ENCODE data around the gene NEU3. TPM values are rescaled to one million over a fixed set of nuclear protein-coding genes. Genes with fewer than 3 reads are reported as not detected.

Gene NEU3
- total RNA-seq, 1 donor from 2014 or later: 6.6 TPM

- Mint-ChIP-seq H3K4me1 (ENCODE audit: low read depth, unreplicated experiment) (no peaks in the 10 kb centered on the region), H3K4me3 (ENCODE audit: unreplicated experiment) (no peak overlapping the region), H3K9me3 (ENCODE audit: unreplicated experiment) (no peaks in the 10 kb centered on the region), H3K36me3 (ENCODE audit: unreplicated experiment) (no peaks in the 10 kb centered on the region), H3K27me3 (ENCODE audit: unreplicated experiment) (no peaks in the 10 kb centered on the region), H3K27ac (ENCODE audit: unreplicated experiment) (no peak overlapping the region)
- no peak for DNase-seq
- TF ChIP-seq CTCF (IDR thresholded peaks at IDR 0.05; ENCODE audit: partially characterized antibody, unreplicated experiment): no peak
These were observed 70.6 kb downstream of the NEU3 start for GRCh38 chr11:75059299-75059698.

- no peaks in the 10 kb centered on the region for H3K36me3 Mint-ChIP-seq (ENCODE audit: unreplicated experiment)
- no peak for TF ChIP-seq CTCF (IDR thresholded peaks at IDR 0.05; ENCODE audit: partially characterized antibody, unreplicated experiment)
- no peaks in the 10 kb centered on the region for H3K9me3 Mint-ChIP-seq (ENCODE audit: unreplicated experiment)
- no peak overlapping the region for H3K27ac Mint-ChIP-seq (ENCODE audit: unreplicated experiment)
- no peaks in the 10 kb centered on the region for H3K27me3 Mint-ChIP-seq (ENCODE audit: unreplicated experiment)
- no peaks in the 10 kb centered on the region for H3K4me1 Mint-ChIP-seq (ENCODE audit: low read depth, unreplicated experiment)
- no peak overlapping the region for H3K4me3 Mint-ChIP-seq (ENCODE audit: unreplicated experiment)
- no peak for DNase-seq
These were observed 75.1 kb downstream of the NEU3 start for GRCh38 chr11:75063741-75064314.

GRCh38 chr11:75066061-75066460 is 77.3 kb downstream of the NEU3 start:
- Mint-ChIP-seq H3K36me3 (ENCODE audit: unreplicated experiment) (no peaks in the 10 kb centered on the region), H3K4me1 (ENCODE audit: low read depth, unreplicated experiment) (no peaks in the 10 kb centered on the region), H3K27me3 (ENCODE audit: unreplicated experiment) (no peaks in the 10 kb centered on the region), H3K9me3 (ENCODE audit: unreplicated experiment) (no peaks in the 10 kb centered on the region), H3K4me3 (ENCODE audit: unreplicated experiment) (no peak overlapping the region), H3K27ac (ENCODE audit: unreplicated experiment) (no peak overlapping the region)
- no peak for TF ChIP-seq CTCF (IDR thresholded peaks at IDR 0.05; ENCODE audit: partially characterized antibody, unreplicated experiment)
- no peak for DNase-seq

Other genes with a start within 250 kb of the NEU3 start
- gene RNF169, start 240.1 kb upstream of the NEU3 start, total RNA-seq (ENCODE audit: unreplicated experiment): 7.1 TPM
- 8.6 TPM for gene XRRA1, start 39.8 kb upstream of the NEU3 start, total RNA-seq (ENCODE audit: unreplicated experiment)
- 112 TPM for gene SPCS2, start 39.7 kb upstream of the NEU3 start, total RNA-seq (ENCODE audit: unreplicated experiment)
- gene OR2AT4, start 107.9 kb downstream of the NEU3 start, total RNA-seq (ENCODE audit: unreplicated experiment): not detected
- gene SLCO2B1, start 162.2 kb downstream of the NEU3 start, total RNA-seq (ENCODE audit: unreplicated experiment): not detected